Measurements from ENCODE around the gene MXI1.

The MXI1 gene

DNA sequence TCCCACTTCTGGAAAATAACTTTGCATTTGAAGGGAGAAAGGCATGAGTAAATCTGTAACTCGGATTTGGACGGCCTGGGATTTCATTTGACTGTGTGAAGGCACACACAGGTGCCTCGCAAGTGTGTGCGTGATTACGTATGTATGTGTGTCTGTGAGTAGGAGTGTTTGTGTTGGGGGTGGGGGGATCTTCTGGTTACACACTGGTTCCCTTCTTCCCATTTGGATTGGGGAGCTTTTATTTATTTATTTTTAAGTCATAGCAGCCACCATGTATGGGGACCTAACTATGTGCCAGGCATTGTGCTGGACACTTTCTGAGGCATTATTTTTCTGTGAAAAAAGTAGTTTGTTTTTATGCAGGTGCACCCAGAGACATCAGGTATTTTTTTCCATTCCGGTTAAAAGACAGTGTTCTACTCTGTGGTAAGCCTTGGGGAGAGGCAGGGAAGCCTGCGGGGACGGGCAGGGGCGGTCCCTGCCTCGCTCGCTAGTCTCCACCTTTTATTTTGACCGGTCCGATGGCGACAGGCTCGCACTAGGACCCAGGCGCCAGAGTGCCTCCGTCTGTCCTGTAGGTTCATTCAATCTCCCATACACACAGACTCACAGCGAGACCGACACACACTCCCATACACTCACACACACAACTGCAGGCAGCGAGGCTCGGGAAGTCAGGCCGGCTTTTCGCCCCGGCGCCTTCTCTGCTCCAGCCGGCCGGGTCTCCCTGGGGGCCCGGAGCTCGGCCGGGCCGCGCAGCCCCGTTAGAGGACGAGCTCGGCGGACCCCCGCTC, at the start of gene MXI1:
MXI1 (plus strand) TSS at position 595 of the 794 bp plus-strand sequence. CDS start 204 bp downstream, outside the sequence.
- peak; percentile 66 for ATAC-seq
- Mint-ChIP-seq H3K27me3 (peaks cover 25% of the 10 kb centered on the region), H3K36me3 (no peaks in the 10 kb centered on the region), H3K27ac (peak within 1 kb of the TSS; percentile 20), H3K4me1 (peaks cover 49% of the 10 kb centered on the region), H3K9me3 (no peaks in the 10 kb centered on the region), H3K4me3 (peak within 1 kb of the TSS; percentile 88)

DNA sequence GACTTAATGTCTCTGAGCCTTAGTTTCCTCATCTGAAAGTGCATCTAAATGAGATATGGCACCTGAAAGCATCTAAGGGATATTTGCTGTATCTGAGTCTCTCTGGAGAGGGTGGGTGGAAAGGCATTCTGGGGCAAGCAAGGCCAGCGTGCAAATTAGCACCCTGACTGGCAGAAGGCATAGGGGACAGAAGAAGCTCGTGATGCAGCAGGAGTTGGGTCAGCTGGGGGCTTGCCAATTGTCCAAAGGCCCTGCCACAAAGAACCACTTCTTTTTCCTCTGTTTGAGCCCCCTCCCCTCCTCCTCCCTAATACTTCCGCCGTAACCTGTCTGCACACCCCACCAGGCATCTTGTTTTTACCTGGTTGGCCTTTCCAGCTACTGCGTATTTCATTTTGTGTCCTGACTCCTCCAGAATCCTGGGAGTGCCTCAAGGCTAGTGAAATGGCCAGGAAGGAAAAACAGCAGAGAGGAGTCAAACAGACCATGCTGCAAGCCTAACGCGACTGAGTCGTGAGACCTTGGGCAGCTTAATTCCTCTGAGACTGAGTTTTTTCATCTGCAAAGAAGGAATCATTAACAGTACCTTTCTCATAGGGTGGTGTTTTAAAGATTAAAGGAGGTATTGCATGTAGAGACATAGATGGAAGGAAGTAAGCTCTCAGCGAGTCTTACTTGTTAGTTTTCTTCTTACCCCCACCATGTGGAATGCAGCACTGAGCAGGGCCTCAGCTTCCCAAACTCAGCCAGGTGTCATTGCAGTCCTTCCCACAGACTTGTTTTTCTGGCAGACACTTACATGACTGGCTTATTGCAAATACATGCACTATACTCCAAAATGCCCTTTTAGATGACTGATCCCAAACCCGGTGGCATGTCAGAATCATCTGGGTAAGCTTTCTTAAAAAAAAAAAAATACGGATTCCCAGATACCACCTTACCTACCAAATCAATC, 49.1 kb upstream of the MXI1 start:
- no peak overlapping the region for H3K27ac Mint-ChIP-seq
- H3K36me3 Mint-ChIP-seq = no peaks in the 10 kb centered on the region
- no peaks in the 10 kb centered on the region for H3K9me3 Mint-ChIP-seq
- no peak for ATAC-seq
- peaks cover 19% of the 10 kb centered on the region for H3K4me1 Mint-ChIP-seq
- H3K4me3 Mint-ChIP-seq = no peak overlapping the region
- peaks cover 52% of the 10 kb centered on the region for H3K27me3 Mint-ChIP-seq

DNA sequence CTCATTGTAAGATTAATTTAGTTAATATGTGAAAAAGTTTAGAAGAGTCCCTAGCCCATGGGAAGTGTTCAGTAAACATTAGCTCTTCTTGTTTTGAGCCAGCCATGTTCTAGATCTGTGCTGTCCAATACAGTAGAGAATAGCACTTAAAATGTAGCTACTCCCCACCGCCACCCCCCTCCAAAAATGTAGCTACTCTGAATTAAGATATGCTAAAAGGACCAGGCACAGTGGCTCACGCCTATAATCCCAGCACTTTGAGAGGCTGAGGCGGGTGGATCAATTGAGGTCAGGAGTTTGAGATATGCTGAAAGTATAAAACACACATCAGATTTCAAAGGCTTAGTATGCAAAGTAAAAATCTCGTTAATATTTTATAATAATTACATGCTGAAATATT, 47.3 kb upstream of the MXI1 start:
- no peak overlapping the region for H3K4me3 Mint-ChIP-seq
- H3K4me1 Mint-ChIP-seq = peaks cover 12% of the 10 kb centered on the region
- no peak for ATAC-seq
- peaks cover 54% of the 10 kb centered on the region for H3K27me3 Mint-ChIP-seq
- no peaks in the 10 kb centered on the region for H3K9me3 Mint-ChIP-seq
- H3K36me3 Mint-ChIP-seq = no peaks in the 10 kb centered on the region
- no peak overlapping the region for H3K27ac Mint-ChIP-seq

DNA sequence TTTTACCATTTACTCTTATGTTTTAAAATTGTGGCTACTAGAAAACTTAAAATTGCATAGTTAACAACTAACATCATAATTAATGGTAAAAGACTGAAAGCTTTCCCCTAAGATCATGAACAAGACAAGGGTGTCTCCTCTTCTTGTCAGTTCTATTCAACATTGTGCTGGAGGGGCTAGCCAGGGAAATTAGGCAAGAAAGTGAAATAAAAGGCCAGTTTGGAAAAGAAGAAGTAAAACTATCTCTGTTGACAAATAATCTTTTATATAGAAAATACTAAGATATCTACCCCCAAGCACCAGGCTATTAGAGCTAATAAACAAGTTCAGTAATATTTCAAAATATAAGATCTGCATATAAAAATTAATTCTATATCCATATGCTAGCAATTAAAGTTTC, 46.9 kb upstream of the MXI1 start:
- Mint-ChIP-seq H3K36me3 (no peaks in the 10 kb centered on the region), H3K4me1 (peaks cover 12% of the 10 kb centered on the region), H3K27ac (no peak overlapping the region), H3K27me3 (peaks cover 54% of the 10 kb centered on the region), H3K4me3 (no peak overlapping the region), H3K9me3 (no peaks in the 10 kb centered on the region)
- ATAC-seq = no peak

DNA sequence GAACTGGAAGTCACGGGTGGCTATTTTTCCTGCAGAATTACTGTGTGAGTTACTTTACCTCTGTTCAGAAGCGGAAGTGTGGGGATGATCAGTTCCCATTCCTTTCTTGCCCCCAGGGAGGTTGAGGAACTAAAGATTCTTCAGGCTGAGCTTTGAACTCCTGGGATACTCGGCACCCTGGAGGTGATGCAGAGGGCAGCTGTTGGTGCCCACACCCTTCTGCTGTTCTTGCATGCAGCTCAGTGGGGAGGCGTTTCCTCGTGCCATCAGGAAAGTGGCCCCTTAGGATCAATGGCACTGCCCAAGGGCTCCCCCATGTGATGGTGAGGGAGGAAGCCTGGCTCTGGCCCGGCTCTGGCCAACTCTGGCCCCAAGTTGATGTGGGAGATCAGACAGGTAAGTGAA, 44.7 kb upstream of the MXI1 start:
- H3K4me3 Mint-ChIP-seq = no peak overlapping the region
- H3K9me3 Mint-ChIP-seq = no peaks in the 10 kb centered on the region
- peaks cover 6% of the 10 kb centered on the region for H3K4me1 Mint-ChIP-seq
- peaks cover 63% of the 10 kb centered on the region for H3K27me3 Mint-ChIP-seq
- H3K27ac Mint-ChIP-seq = no peak overlapping the region
- H3K36me3 Mint-ChIP-seq = no peaks in the 10 kb centered on the region
- peak; percentile 45 for ATAC-seq

DNA sequence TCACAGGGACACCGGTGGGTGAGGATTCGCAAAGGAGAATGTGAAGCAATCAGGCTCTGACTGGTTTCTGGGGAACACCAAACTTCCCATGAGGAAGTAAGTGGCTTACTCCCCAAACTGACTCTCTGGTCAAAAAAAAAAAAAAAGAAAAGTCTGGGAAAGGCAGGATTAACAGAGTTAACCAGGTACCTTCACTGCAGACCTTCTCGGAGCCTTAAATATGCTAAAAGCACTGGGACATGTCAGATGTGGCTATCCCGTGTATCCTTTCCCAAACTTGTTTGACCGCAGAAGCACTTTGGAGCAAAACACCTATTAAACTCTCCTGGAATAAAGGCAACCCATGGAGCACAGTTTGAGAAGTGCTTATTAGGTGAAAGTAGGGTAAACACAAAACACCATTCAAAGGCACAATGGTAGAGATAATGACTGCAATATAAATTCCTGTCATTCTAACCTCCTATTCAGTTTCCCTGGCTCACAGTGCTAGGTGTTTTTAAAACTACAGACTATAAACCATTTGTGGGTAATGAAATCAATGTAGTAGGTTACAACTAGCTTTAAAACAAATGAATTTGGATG, 44.1 kb upstream of the MXI1 start:
- H3K4me3 Mint-ChIP-seq = no peak overlapping the region
- H3K27ac Mint-ChIP-seq = no peak overlapping the region
- H3K4me1 Mint-ChIP-seq = peaks cover 9% of the 10 kb centered on the region
- no peaks in the 10 kb centered on the region for H3K36me3 Mint-ChIP-seq
- H3K9me3 Mint-ChIP-seq = no peaks in the 10 kb centered on the region
- H3K27me3 Mint-ChIP-seq = peaks cover 67% of the 10 kb centered on the region
- ATAC-seq = no peak

DNA sequence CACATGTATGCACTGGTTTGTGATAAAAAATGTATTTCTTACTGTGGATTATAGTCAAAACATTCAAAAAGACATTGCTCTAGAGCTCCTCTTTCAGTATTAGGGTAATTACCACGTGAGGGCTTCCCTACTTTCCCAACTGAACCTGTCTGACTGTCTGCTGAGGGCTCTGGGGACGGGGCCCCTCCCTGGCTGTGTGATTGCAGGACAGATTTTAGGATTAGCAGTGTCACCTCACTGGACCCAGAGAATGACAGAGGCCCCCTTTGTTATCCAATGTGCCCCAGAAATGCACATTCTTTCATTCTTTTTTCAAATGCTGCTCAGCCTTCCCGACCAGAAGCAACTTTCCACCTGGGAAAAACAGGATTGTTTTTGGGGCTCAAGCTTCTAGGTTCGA, 43.6 kb upstream of the MXI1 start:
- H3K27ac Mint-ChIP-seq = no peak overlapping the region
- peaks cover 14% of the 10 kb centered on the region for H3K4me1 Mint-ChIP-seq
- H3K4me3 Mint-ChIP-seq = no peak overlapping the region
- H3K27me3 Mint-ChIP-seq = peaks cover 67% of the 10 kb centered on the region
- no peaks in the 10 kb centered on the region for H3K36me3 Mint-ChIP-seq
- no peak for ATAC-seq
- H3K9me3 Mint-ChIP-seq = no peaks in the 10 kb centered on the region

DNA sequence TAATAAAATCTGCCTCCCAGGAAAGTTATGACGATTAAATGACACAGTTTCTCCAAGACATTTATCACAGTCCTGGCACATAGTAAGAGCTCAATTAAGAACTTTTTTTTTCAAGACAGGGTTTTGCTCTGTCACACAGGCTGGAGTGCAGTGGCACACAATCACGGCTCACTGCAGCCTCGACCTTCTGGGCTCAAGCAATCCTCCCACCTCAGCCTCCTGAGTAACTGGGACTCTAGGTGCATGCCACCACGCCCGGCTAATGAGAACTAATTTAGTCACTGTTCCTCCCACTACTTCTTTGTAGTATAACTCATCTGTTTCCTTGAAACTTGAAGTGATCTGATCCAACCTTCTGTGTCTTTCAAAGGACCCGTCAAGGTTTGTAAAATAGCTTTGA, 42.2 kb upstream of the MXI1 start:
- Mint-ChIP-seq H3K36me3 (no peaks in the 10 kb centered on the region), H3K9me3 (no peaks in the 10 kb centered on the region), H3K27ac (no peak overlapping the region), H3K27me3 (peaks cover 69% of the 10 kb centered on the region), H3K4me1 (peaks cover 28% of the 10 kb centered on the region), H3K4me3 (no peak overlapping the region)
- ATAC-seq = no peak

DNA sequence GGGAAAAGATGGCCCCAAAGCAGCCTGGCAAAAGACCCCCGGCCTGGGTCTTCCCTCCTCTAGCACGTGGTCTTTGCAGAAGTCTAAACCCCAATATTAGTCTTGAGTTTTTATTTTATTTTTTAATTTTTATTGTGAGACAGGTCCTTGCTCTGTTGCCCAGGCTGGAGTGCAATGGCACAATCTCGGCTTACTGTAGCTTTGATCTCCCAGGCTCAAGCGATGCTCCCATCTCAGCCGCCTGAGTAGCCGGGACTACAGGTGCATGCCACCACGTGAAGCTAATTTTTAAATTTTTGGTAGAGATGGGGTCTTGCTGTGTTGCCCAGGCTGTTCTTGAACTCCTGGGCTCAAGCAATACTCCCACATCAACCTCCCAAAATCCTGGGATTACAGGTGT, 40.3 kb upstream of the MXI1 start:
- peaks cover 36% of the 10 kb centered on the region for H3K4me1 Mint-ChIP-seq

DNA sequence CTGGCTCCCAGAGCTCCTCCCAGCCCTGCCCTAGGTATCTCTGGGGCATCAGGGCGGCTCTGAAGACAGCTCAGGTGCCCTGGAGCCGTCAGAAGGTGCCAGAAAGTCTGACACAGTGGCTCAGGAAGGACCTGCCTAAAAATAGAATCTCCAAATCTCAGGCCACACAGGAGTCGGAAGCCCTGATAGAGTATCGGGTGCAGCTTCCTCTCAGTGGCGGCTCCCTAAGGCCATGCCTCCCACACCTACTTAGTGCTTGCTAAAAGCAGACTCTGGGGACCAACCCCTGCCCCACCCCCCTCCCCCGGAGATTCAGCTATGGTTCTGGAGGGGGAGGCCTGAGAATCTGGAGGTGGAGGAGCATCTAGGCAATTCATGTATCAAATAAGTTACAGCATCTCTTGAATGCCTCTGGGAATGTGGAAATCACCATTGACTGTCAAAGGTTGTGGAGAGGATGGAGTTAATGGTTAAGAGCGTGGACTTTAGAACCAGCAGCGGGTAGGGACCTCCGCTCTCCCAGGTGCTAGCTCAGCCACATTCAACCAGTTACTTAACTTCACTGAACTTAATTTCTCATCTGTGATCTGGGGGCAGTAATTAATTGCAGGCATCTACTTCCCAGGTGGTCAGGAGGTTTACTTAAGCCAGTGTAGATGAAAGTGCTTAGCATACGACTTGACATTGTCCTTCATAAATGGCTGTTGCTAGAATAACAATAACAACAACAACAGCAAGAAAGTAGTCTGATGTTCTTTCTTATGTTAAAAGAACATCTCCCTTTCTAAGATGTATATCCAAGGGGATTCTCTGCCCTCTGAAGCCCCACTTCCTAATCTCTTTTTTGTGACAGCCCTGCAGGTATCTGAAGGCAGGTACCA, 38.6 kb upstream of the MXI1 start:
- no peak overlapping the region for H3K27ac Mint-ChIP-seq
- no peaks in the 10 kb centered on the region for H3K9me3 Mint-ChIP-seq
- ATAC-seq = peak; percentile 60
- H3K36me3 Mint-ChIP-seq = no peaks in the 10 kb centered on the region
- peaks cover 36% of the 10 kb centered on the region for H3K4me1 Mint-ChIP-seq
- H3K27me3 Mint-ChIP-seq = peaks cover 91% of the 10 kb centered on the region
- H3K4me3 Mint-ChIP-seq = no peak overlapping the region

More for the DNA sequence above, 40.3 kb upstream of the MXI1 start:
- H3K27me3 Mint-ChIP-seq = peaks cover 80% of the 10 kb centered on the region
- H3K9me3 Mint-ChIP-seq = no peaks in the 10 kb centered on the region
- no peak for ATAC-seq
- no peak overlapping the region for H3K27ac Mint-ChIP-seq
- no peak overlapping the region for H3K4me3 Mint-ChIP-seq
- H3K36me3 Mint-ChIP-seq = no peaks in the 10 kb centered on the region

DNA sequence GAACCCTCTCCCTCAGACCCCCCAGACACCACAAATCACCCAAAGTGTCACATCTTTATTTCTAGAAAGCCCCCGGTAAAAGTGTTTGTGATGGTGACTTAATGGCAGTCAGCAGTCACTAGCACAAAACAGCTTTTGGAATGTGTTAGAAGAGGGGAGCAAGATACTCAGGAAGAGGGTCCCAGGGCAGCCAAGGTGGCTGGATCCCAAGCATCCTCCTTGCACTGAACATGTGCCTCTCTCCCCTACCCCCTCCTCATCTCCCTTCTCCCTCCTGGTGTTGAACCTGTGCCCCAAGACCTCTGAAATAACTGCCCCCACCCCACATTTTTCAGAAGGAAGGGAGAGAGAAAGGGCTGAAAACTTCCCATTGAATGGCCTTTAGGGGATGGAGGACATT, 37.8 kb upstream of the MXI1 start:
- Mint-ChIP-seq H3K4me3 (no peak overlapping the region), H3K4me1 (peaks cover 36% of the 10 kb centered on the region), H3K36me3 (no peaks in the 10 kb centered on the region), H3K27me3 (peaks cover 90% of the 10 kb centered on the region), H3K27ac (no peak overlapping the region), H3K9me3 (no peaks in the 10 kb centered on the region)
- no peak for ATAC-seq

DNA sequence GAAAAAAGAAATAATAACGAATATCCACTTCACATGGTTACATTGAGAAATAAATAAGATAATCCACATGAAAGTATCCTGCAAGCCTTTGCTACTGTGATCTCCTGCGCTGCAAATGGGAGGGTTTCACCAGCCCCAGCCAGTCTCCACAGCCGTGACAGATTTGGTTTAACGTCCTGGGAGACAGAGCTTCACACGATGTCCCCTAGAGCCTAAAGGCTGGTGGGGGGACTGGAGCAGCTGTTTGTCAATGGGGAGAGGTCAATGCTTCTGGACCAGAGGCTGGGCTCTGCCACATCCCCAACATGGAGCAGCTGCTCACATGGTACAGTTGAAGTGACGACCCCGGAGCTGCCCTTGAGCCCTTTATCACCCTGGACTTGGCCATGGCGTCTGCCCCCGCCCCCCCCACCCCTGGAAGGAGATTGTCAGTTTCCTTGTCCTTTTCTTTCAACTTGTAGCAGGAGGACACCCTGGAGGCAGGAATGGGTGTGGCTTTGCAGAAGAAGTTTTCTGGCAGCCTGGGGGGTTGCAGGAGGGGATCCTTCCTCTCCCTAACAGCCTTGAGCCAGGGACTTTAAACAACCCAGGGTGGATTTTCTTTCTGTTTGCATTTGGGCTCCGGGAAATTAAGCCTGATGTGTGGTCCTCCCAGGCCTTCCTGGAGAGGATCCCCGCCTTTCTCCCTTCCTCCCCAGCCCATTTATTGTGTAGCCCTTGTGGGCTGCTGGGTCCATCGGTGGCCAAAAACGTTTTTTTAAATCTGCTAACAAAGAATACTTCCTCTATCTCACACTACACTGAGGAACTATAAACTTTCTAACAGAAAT, 37.0 kb upstream of the MXI1 start:
- peaks cover 91% of the 10 kb centered on the region for H3K27me3 Mint-ChIP-seq
- no peak overlapping the region for H3K4me3 Mint-ChIP-seq
- no peak for ATAC-seq
- peaks cover 36% of the 10 kb centered on the region for H3K4me1 Mint-ChIP-seq
- no peak overlapping the region for H3K27ac Mint-ChIP-seq
- H3K9me3 Mint-ChIP-seq = no peaks in the 10 kb centered on the region
- H3K36me3 Mint-ChIP-seq = no peaks in the 10 kb centered on the region

DNA sequence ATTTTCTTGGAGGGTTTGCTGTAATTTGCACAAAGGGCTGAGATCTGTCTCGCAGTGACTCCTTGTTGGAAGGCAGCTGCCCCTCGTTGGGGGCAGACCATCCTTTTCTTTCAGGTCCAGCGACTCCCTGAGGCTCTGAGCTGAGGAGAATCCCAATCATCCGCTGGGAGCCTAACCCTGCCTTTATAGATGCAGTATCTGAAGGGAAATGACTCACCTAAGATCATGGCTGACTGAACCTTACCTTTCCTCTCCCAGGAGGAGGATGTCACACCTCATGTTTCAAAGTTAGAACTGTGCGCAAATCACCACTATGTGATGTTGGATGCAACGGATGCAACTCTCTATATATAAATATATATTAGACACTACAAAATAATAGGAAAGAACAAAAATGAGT, 36.4 kb upstream of the MXI1 start:
- H3K27me3 Mint-ChIP-seq = peaks cover 91% of the 10 kb centered on the region
- H3K36me3 Mint-ChIP-seq = no peaks in the 10 kb centered on the region
- H3K9me3 Mint-ChIP-seq = no peaks in the 10 kb centered on the region
- H3K27ac Mint-ChIP-seq = no peak overlapping the region
- no peak for ATAC-seq
- H3K4me1 Mint-ChIP-seq = peaks cover 33% of the 10 kb centered on the region
- H3K4me3 Mint-ChIP-seq = no peak overlapping the region

DNA sequence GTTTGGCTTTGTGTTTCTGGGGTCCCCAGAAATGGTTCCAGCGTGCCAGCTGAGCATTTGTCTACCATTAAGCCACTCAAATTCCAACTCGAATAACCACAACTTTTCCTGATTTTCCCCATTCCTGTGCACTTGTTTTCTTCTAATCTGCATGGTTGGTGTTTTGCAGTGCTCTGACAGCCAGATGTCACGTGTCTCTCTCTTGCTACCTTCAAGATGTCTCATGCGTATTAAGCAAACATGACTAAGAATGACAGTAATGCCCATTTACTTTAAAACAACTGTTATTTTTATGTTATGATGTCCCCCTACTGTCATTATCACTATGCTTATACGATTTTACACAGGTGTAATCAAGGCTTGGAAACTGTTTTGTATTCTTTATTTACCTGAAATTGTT, 35.2 kb upstream of the MXI1 start:
- H3K36me3 Mint-ChIP-seq = no peaks in the 10 kb centered on the region
- no peak overlapping the region for H3K27ac Mint-ChIP-seq
- ATAC-seq = no peak
- no peaks in the 10 kb centered on the region for H3K9me3 Mint-ChIP-seq
- peaks cover 88% of the 10 kb centered on the region for H3K27me3 Mint-ChIP-seq
- H3K4me3 Mint-ChIP-seq = no peak overlapping the region
- H3K4me1 Mint-ChIP-seq = peaks cover 37% of the 10 kb centered on the region

Measured in stimulated activated memory B cell treated with anti-CD40 and anti-IgM and Interleukin-4, amounts not matched to agents 10 μg/mL and 1 μg/mL and 100 μg/mL, for 72 hours (primary cell).